A673 (cell line): ENCODE measurements around the gene PGP. TPM values are rescaled to one million over a fixed set of nuclear protein-coding genes. Genes with fewer than 3 reads are reported as not detected.

Experiments
- BruUV-seq: library from RNA; stranded (reverse); fragments of 400-500 nt; replicated peaks from 2 replicates; lab custom pipeline; 2021; lab: Mats Ljungman, UMichigan
- CTCF ChIA-PET: fragments of 300-600 bp; sonication (Branson Sonifier 250); formaldehyde crosslinking; loops from one replicate; lab custom pipeline; 2022; ENCODE audit warnings: antibody characterized with exemption; lab: Charles Lee
- POLR2A ChIA-PET: fragments of 300-600 bp; sonication (Branson Sonifier 250); formaldehyde crosslinking; loops from one replicate; lab custom pipeline; 2022; ENCODE audit warnings: antibody characterized with exemption; ENCODE audit not compliant: low non-redundant PET; lab: Charles Lee
- DNase-seq: peaks from one replicate; pipeline ENCODE4 v3.0.0-alpha.2; 2015; ENCODE audit warnings: low spot score
- H3K27ac ChIP-seq: fragments of 200-600 bp; sonication (generic); 2 replicates; pipeline ENCODE4 v1.5.1; 2016; ENCODE audit warnings: mixed run types, low read depth, mild to moderate bottlenecking, mixed read lengths, antibody characterized with exemption, low read length; ENCODE audit not compliant: poor library complexity, severe bottlenecking
- H3K27me3 ChIP-seq: fragments of 200-600 bp; sonication (generic); replicated peaks from 2 replicates; pipeline ENCODE4 v1.6.1; 2017; ENCODE audit warnings: mixed run types, low read depth, mild to moderate bottlenecking, mixed read lengths, antibody characterized with exemption, low read length; ENCODE audit not compliant: insufficient read depth, poor library complexity
- H3K36me3 ChIP-seq: fragments of 200-600 bp; sonication (generic); 2 replicates; pipeline ENCODE4 v1.6.1; 2016; ENCODE audit warnings: mixed run types, mild to moderate bottlenecking, mixed read lengths, antibody characterized with exemption, low read length; ENCODE audit not compliant: insufficient read depth, poor library complexity, severe bottlenecking
- H3K4me1 ChIP-seq: fragments of 200-600 bp; sonication (generic); 2 replicates; pipeline ENCODE4 v1.6.1; 2017; ENCODE audit warnings: mixed run types, mild to moderate bottlenecking, mixed read lengths, antibody characterized with exemption, low read length; ENCODE audit not compliant: insufficient read depth, poor library complexity, severe bottlenecking
- H3K4me3 ChIP-seq: fragments of 200-600 bp; sonication (generic); 2 replicates; pipeline ENCODE4 v1.5.1; 2016; ENCODE audit warnings: low read depth, mixed run types, mild to moderate bottlenecking, mixed read lengths, low read length; ENCODE audit not compliant: poor library complexity, severe bottlenecking
- H3K9me3 ChIP-seq: fragments of 200-600 bp; sonication (generic); 2 replicates; pipeline ENCODE4 v1.6.1; 2016; ENCODE audit warnings: mixed run types, low read depth, mild to moderate bottlenecking, mixed read lengths, antibody characterized with exemption, low read length; ENCODE audit not compliant: poor library complexity, severe bottlenecking
- EZH2 ChIP-seq: fragments of 200-600 bp; sonication (generic); IDR thresholded peaks from 2 replicates; pipeline ENCODE4 v1.6.1; 2017; ENCODE audit warnings: borderline replicate concordance, low read depth, mild to moderate bottlenecking, mixed read lengths, antibody characterized with exemption, low read length; ENCODE audit not compliant: poor library complexity, severe bottlenecking
- intact Hi-C: fragments of 100-400 bp; cut with micrococcal nuclease; formaldehyde crosslinking; loops from one replicate; pipeline ENCODE4 v1.10.0; 2022; ENCODE audit not compliant: unreplicated experiment
- total RNA-seq: library from RNA; stranded (reverse); gene quantifications from 2 replicates; pipeline ENCODE4 v1.2.3, GENCODE V29; 2021
- TF ChIP-seq, protein P1 (sequence below): fragments of 300-800, 200-600 bp; sonication (generic); conservative IDR thresholded peaks from 2 replicates; pipeline ENCODE4 v1.5.1; 2017; ENCODE audit warnings: low read depth, mild to moderate bottlenecking, antibody characterized with exemption, low read length, moderate library complexity, mixed read lengths

Gene PGP
- total RNA-seq, 1 experiment from 2014 or later = 26.5 TPM

- Histone ChIP-seq H3K9me3 (no peaks in the 10 kb centered on the region), H3K4me1 (peaks cover 7% of the 10 kb centered on the region), H3K4me3 (no peak overlapping the region), H3K27ac (no peak overlapping the region), H3K27me3 (peaks cover 26% of the 10 kb centered on the region), H3K36me3 (no peaks in the 10 kb centered on the region)
- peak; percentile 71 for DNase-seq
- BruUV-seq = no TSS peak
- TF ChIP-seq, protein P1, sequence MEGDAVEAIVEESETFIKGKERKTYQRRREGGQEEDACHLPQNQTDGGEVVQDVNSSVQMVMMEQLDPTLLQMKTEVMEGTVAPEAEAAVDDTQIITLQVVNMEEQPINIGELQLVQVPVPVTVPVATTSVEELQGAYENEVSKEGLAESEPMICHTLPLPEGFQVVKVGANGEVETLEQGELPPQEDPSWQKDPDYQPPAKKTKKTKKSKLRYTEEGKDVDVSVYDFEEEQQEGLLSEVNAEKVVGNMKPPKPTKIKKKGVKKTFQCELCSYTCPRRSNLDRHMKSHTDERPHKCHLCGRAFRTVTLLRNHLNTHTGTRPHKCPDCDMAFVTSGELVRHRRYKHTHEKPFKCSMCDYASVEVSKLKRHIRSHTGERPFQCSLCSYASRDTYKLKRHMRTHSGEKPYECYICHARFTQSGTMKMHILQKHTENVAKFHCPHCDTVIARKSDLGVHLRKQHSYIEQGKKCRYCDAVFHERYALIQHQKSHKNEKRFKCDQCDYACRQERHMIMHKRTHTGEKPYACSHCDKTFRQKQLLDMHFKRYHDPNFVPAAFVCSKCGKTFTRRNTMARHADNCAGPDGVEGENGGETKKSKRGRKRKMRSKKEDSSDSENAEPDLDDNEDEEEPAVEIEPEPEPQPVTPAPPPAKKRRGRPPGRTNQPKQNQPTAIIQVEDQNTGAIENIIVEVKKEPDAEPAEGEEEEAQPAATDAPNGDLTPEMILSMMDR = no peak
- TF ChIP-seq EZH2 = no peak
- intact Hi-C loops = no loop called here
- ChIA-PET POLR2A (interaction anchor here (0.5 kb wide), 2 partner anchors 47 to 318 kb away, joined by 4 read pairs; no protein-coding TSS in a partner anchor), CTCF (interaction anchor here (1.1 kb wide), 1 partner anchor 12 kb away, joined by 3 read pairs; no protein-coding TSS in a partner anchor)
Observed at GRCh38 chr16:2194166-2194834, 20.3 kb downstream of the PGP start.

DNA sequence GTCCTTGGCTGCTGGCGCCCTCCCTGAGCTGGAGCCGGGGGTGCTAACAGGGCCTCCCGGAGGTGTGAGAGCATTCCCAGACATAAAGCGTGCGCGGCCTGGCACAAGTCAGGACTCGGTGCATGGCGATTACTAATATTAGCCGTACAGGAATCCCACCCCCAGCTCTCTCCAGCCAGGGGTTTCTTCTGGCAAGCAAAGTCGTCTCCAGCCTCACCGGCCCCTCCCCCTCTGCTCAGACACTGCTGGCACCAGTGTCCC is 23.3 kb downstream of the PGP start:
- ChIA-PET CTCF (no interaction called here), POLR2A (no interaction called here)
- H3K36me3 ChIP-seq = no peaks in the 10 kb centered on the region
- TF ChIP-seq, protein P1 = no peak
- TF ChIP-seq EZH2 = no peak
- intact Hi-C loops = no loop called here
- no peak overlapping the region for H3K27ac ChIP-seq
- H3K4me1 ChIP-seq = peaks cover 7% of the 10 kb centered on the region
- H3K9me3 ChIP-seq = no peaks in the 10 kb centered on the region
- DNase-seq = no peak
- H3K4me3 ChIP-seq = no peak overlapping the region
- no TSS peak for BruUV-seq
- H3K27me3 ChIP-seq = peaks cover 11% of the 10 kb centered on the region

GRCh38 chr16:2190659-2191445 is 23.8 kb downstream of the PGP start:
- Histone ChIP-seq H3K36me3 (no peaks in the 10 kb centered on the region), H3K4me3 (no peak overlapping the region), H3K27me3 (peaks cover 10% of the 10 kb centered on the region), H3K4me1 (peaks cover 6% of the 10 kb centered on the region), H3K9me3 (no peaks in the 10 kb centered on the region), H3K27ac (no peak overlapping the region)
- CTCF ChIA-PET = no interaction called here
- DNase-seq = no peak
- intact Hi-C loops = no loop called here
- TF ChIP-seq EZH2 = no peak
- TF ChIP-seq, protein P1 = no peak
- BruUV-seq = no TSS peak
- POLR2A ChIA-PET = no interaction called here
